Stimulated activated CD4-positive, alpha-beta T cell treated with anti-CD3 and anti-CD28 coated beads, Interleukin-2, amount 100 ng/mL, for 48 hours (primary cell): ENCODE measurements around the gene GABRR2.

Experiments
- DNase-seq, 2 donors: peaks; one replicate each; pipeline ENCODE4 v3.0.0-alpha.2; 2020

Gene GABRR2

GRCh38 chr6:89315249-89315885 lies at the start of gene GABRR2:
Gene GABRR2, minus strand, starts transcription at chr6:89315299. Its CDS starts 134 bp downstream, at chr6:89315165.
- DNase-seq = no peak

- DNase-seq = no peak
Observed at GRCh38 chr6:89364586-89364985, 49.5 kb upstream of the GABRR2 start.

GRCh38 chr6:89361171-89361570 lies 46.1 kb upstream of the GABRR2 start:
- no peak for DNase-seq

- no peak for DNase-seq
Observed at GRCh38 chr6:89360415-89360999, 45.4 kb upstream of the GABRR2 start.

GRCh38 chr6:89359561-89359960 lies 44.5 kb upstream of the GABRR2 start:
- no peak for DNase-seq

- DNase-seq = no peak
Observed at GRCh38 chr6:89357390-89357789, 42.3 kb upstream of the GABRR2 start.

GRCh38 chr6:89356642-89357170 lies 41.6 kb upstream of the GABRR2 start:
- no peak for DNase-seq

- no peak for DNase-seq
Observed at GRCh38 chr6:89355511-89356194, 40.6 kb upstream of the GABRR2 start.

GRCh38 chr6:89353702-89354392 lies 38.7 kb upstream of the GABRR2 start:
- DNase-seq = no peak

- peak in 1 of 2 donors; percentile 10 for DNase-seq
Observed at GRCh38 chr6:89353118-89353556, 38.0 kb upstream of the GABRR2 start.

- peak; percentile 61 to 73 for DNase-seq
Observed at GRCh38 chr6:89352278-89353117, 37.4 kb upstream of the GABRR2 start, which contains the start of gene UBE2J1. Gene UBE2J1, minus strand, starts transcription at chr6:89352722. Its CDS starts 153 bp downstream, at chr6:89352569.

GRCh38 chr6:89351671-89352277 lies 36.7 kb upstream of the GABRR2 start:
- no peak for DNase-seq

GRCh38 chr6:89350281-89350966 lies 35.3 kb upstream of the GABRR2 start:
- DNase-seq = no peak

- no peak for DNase-seq
Observed at GRCh38 chr6:89348372-89348771, 33.3 kb upstream of the GABRR2 start.

GRCh38 chr6:89347825-89348224 lies 32.7 kb upstream of the GABRR2 start:
- DNase-seq = no peak

GRCh38 chr6:89346433-89346832 lies 31.3 kb upstream of the GABRR2 start:
- no peak for DNase-seq

GRCh38 chr6:89339565-89339964 lies 24.5 kb upstream of the GABRR2 start:
- DNase-seq = no peak

GRCh38 chr6:89335164-89335563 lies 20.1 kb upstream of the GABRR2 start:
- DNase-seq = no peak

- DNase-seq = no peak
Observed at GRCh38 chr6:89330910-89331309, 15.8 kb upstream of the GABRR2 start.

- DNase-seq = no peak
Observed at GRCh38 chr6:89328976-89329375, 13.9 kb upstream of the GABRR2 start.

- no peak for DNase-seq
Observed at GRCh38 chr6:89324304-89324703, 9.2 kb upstream of the GABRR2 start.
